Epithelial cell of esophagus (primary cell): ENCODE results near the gene UCP2.

Experiments
- DNase-seq: peaks from one replicate; pipeline ENCODE4 v3.0.0; 2010; ENCODE audit warnings: low read depth
- H3K4me3 ChIP-seq: 2 replicates; pipeline ENCODE4 v1.5.1; 2011; ENCODE audit warnings: mild to moderate bottlenecking, low read length, control low read depth
- TF ChIP-seq, protein P1 (sequence below): IDR thresholded peaks from 2 replicates; pipeline ENCODE4 v1.5.1; 2011; ENCODE audit warnings: low read depth, mild to moderate bottlenecking, low read length, control low read depth, inconsistent platforms; ENCODE audit not compliant: insufficient read depth; ENCODE audit errors: missing control alignments

UCP2 gene

DNA sequence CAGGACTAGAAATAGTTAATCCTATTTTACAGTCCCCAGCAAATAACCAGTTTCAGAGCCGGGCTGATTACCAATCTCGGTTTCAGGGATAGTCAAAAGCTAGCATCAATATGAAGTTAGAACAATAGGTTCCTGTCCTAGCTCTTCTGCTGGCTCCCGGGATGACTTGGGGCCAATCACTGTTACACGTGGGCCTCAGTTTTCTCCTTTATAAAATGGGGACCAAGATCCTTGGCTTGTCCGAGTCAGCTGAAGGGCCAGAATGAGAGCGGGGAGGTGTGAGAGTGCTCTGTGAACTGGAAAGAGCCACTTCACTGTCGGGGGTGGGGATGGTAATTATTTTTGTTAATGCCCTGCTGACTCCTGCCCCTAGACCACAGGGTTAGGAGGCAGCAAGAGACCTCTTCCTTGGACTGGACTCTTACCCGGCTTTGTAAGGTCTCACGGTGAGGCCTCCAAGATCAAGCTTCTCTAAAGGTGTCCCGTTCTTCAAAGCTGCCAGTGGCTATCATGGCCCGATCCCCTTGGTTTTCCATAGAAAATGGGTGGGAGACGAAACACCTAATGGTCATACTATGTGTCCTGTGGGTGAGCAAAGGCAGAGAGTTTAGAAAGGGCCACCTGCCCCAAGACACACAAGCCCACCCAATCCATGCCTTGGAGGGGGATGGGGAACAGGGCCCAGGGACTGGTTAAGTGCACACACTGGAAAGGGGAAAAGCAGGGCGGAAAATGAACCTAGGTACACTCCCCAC lies 1.4 kb downstream of the UCP2 start:
- H3K4me3 ChIP-seq = no peak overlapping the region
- DNase-seq = no peak
- TF ChIP-seq, protein P1, sequence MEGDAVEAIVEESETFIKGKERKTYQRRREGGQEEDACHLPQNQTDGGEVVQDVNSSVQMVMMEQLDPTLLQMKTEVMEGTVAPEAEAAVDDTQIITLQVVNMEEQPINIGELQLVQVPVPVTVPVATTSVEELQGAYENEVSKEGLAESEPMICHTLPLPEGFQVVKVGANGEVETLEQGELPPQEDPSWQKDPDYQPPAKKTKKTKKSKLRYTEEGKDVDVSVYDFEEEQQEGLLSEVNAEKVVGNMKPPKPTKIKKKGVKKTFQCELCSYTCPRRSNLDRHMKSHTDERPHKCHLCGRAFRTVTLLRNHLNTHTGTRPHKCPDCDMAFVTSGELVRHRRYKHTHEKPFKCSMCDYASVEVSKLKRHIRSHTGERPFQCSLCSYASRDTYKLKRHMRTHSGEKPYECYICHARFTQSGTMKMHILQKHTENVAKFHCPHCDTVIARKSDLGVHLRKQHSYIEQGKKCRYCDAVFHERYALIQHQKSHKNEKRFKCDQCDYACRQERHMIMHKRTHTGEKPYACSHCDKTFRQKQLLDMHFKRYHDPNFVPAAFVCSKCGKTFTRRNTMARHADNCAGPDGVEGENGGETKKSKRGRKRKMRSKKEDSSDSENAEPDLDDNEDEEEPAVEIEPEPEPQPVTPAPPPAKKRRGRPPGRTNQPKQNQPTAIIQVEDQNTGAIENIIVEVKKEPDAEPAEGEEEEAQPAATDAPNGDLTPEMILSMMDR = no peak

DNA sequence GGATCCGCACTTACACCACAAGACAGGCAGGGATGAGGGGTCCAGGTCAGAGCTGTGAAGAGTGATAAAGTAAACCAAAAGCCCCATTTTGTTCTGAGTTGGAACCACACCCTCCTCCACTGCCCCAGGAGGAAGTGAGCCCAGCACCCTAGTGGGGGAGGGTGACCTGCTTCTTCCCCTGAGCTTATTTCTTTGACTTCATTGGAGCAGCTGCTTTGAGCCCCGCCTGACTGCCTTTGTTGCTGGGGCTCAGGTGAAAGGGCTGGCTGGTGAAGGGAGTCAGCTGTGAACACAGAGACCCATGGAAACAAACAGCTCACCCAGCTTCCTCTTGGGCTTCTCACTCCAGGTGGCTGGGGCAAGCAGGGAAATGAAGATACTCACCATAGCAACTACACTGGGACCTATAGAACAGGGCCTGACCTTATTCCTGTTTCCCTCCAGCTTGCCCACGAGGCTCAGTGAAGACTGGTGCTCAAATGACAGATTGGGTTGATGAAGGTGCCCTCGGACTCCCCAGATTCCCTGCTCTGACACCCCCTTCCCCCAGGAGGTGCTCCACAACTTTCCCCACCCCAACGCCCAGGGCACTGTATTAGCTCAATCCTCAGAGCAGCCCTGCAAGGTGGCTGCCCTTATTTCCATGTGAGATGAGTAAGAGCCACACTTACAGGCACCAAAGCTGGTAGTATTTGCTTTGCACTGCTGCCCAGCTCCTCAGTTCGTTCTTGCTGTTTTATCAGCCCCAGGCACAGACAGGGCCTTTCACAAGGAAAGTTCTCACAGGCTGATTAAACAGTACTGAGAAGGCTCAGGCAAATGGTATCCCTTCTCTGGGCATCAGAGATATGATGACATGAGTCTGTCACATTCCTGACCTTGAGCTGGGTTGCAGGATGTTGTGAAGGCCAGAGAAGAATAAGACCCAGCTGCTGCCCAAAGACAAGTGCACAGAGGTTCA lies 2.4 kb downstream of the UCP2 start:
- peak; percentile 57 for DNase-seq
- TF ChIP-seq, protein P1 = no peak
- no peak overlapping the region for H3K4me3 ChIP-seq

- no peak for DNase-seq
- H3K4me3 ChIP-seq = no peak overlapping the region
- TF ChIP-seq, protein P1 = no peak
Measured at GRCh38 chr11:73978576-73979086, 4.0 kb downstream of the UCP2 start.

DNA sequence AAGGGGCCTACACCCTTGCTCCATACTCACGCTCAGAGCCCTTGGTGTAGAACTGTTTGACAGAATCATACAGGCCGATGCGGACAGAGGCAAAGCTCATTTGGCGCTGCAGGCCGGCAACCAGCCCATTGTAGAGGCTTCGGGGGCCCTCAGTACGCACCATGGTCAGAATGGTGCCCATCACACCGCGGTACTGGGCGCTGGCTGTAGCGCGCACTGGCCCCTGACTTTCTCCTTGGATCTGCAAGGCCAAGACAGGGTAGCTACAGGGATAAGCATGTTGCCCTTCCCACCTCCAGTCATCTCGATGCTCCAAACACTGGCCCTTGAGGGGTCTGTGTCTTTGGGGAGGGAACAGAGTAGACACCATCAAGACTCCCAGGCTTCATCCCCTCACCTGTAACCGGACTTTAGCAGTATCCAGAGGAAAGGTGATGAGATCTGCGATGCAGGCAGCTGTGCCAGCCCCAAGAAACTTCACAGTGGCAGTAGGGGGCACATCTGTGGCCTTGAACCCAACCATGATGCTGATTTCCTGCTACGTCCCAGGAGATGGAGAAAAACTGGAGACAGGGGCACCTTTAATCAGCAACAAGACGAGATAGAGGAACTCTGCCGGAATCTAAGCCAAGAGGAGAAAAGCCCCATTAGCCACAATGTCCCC lies 4.7 kb downstream of the UCP2 start:
- TF ChIP-seq, protein P1 = no peak
- DNase-seq = no peak
- no peak overlapping the region for H3K4me3 ChIP-seq

DNA sequence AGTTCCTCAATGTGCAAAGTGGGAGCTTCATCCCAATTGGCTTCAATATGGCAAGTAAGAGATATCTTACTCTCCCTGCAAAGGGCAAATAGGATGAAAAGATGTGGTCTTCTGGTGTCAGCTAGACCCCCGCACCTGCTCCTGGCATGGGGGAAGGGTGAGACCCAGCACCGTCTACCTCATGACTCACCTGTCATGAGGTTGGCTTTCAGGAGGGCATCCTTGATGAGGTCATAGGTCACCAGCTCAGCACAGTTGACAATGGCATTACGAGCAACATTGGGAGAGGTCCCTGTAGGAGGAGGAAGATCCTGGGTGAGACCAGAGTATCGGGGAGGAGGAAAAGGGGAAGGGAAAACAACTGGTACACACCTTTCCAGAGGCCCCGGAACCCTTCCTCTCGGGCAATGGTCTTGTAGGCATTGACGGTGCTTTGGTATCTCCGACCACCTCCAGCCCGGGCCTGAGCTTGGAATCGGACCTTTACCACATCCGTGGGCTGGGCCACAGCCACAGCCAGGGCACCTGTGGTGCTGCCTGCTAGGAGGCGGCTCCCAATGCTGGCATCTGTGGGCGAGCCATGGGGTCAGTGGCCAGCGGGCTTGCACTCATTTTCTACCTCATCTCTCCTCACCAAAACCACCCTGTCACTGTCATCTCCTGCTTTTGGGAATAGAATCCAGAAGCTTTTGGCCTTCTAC lies 6.0 kb downstream of the UCP2 start:
- TF ChIP-seq, protein P1 = no peak
- DNase-seq = no peak
- H3K4me3 ChIP-seq = no peak overlapping the region

DNA sequence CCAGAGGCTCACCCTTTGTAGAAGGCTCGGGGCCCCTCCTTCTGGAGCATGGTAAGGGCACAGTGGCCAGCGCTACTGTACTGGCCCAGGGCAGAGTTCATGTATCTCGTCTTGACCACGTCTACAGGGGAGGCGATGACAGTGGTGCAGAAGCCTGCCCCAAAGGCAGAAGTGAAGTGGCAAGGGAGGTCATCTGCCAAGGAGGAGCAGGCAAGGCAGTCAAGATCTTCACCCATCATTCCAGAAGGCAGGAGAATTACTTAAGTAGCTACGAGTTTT lies 7.2 kb downstream of the UCP2 start:
- no peak overlapping the region for H3K4me3 ChIP-seq
- DNase-seq = no peak
- TF ChIP-seq, protein P1 = no peak
